ENCODE results near the gene SIGLEC11. TPM values are rescaled to one million over a fixed set of nuclear protein-coding genes. Genes with fewer than 3 reads are reported as not detected.

Gene SIGLEC11
- total and polyA plus RNA-seq, 2 of the 13 experiments (the other 11 are each of a cell fraction or from before 2014, with no cell fraction given): not detected

GRCh38 chr19:49976496-49976895 is 15.5 kb upstream of the SIGLEC11 start:
- Histone ChIP-seq H3K36me3 (replicated peaks in 1 of 2; ENCODE audit: control insufficient read depth in 1 of 2, insufficient read depth in 2 of 2, low read length in 2 of 2) (peaks cover 0 to 1% of the 10 kb centered on the region in 2 experiments; a peak in 1 of 5 replicates), H3K27ac (ENCODE audit: extremely low read length, insufficient read depth, low read length) (no peak overlapping the region), H4K20me1 (ENCODE audit: insufficient read depth, low read length) (no peaks in the 10 kb centered on the region), H3K9me3 (ENCODE audit: low read length) (no peaks in the 10 kb centered on the region), H2AFZ (ENCODE audit: low read length) (no peak overlapping the region), H3K9ac (ENCODE audit: insufficient read depth, low read depth, low read length) (no peak overlapping the region), H3K27me3 (ENCODE audit: control insufficient read depth in 1 of 2, insufficient read depth in 2 of 2, low read length in 2 of 2) (no peaks in the 10 kb centered on the region), H3K79me2 (ENCODE audit: insufficient read depth, low read length) (no peaks in the 10 kb centered on the region), H3K4me1 (ENCODE audit: insufficient read depth, low read length) (no peaks in the 10 kb centered on the region), H3K4me2 (ENCODE audit: low read depth, low read length) (no peak overlapping the region), H3K4me3 (replicated peaks in 1 of 3; ENCODE audit: insufficient read depth in 1 of 3, low read depth in 2 of 3, low read length in 3 of 3) (no peak overlapping the region)
- in situ Hi-C loops (cut with HindIII; ENCODE audit: extremely low pct_ligation_motif_present, low pct_unique_long_range_greater_than_20kb) (loop anchor here (5.0 kb wide), 1 partner anchor 39 kb away; no protein-coding TSS in a partner anchor), intact Hi-C loops (cut with micrococcal nuclease; ENCODE audit: unreplicated experiment) (no loop called here)
- FAIRE-seq (no peak), ATAC-seq (no peak), DNase-seq (ENCODE audit: low spot score) (no peak)
- CTCF ChIA-PET (ENCODE audit: low intra/inter-chr PET ratio, low total read pairs): no interaction called here
- WGBS (ENCODE audit: low lambda C conversion rate): 86% methylated on average over 3 of the region's 3 CpGs
- BruUV-seq (replicated peaks): no TSS peak
- POLR2A ChIA-PET: interaction anchor here (1.1 kb wide), 1 partner anchor 22 kb away, joined by 4 read pairs; no protein-coding TSS in a partner anchor
- TF ChIP-seq DPF2 (CRISPR knock-in tag; IDR thresholded peaks at IDR 0.05; ENCODE audit: borderline replicate concordance, low read depth) (no peak), SP4 (CRISPR knock-in tag; IDR thresholded peaks at IDR 0.05) (no peak), ZNF572 (CRISPR knock-in tag; IDR thresholded peaks at IDR 0.05) (no peak), NR2C2 (CRISPR knock-in tag; IDR thresholded peaks at IDR 0.05; ENCODE audit: borderline replicate concordance) (no peak), ELF3 (CRISPR knock-in tag; IDR thresholded peaks at IDR 0.05) (no peak), ZNF446 (CRISPR knock-in tag; IDR thresholded peaks at IDR 0.05) (no peak), ARNT2 (CRISPR knock-in tag; IDR thresholded peaks at IDR 0.05; ENCODE audit: low read depth) (no peak), GPN1 (CRISPR knock-in tag; IDR thresholded peaks at IDR 0.05; ENCODE audit: borderline replicate concordance) (no peak), MTF2 (CRISPR knock-in tag; IDR thresholded peaks at IDR 0.05; ENCODE audit: borderline replicate concordance) (no peak), ZNF101 (CRISPR knock-in tag; IDR thresholded peaks at IDR 0.05; ENCODE audit: borderline replicate concordance, low read depth) (no peak), ZBTB40 (IDR thresholded peaks at IDR 0.05) (no peak), ZBTB40 (CRISPR knock-in tag; IDR thresholded peaks at IDR 0.05) (no peak), ZNF75D (CRISPR knock-in tag; IDR thresholded peaks at IDR 0.05; ENCODE audit: borderline replicate concordance) (no peak), ZNF432 (CRISPR knock-in tag; IDR thresholded peaks at IDR 0.05; ENCODE audit: borderline replicate concordance) (no peak), ZNF616 (CRISPR knock-in tag; IDR thresholded peaks at IDR 0.05; ENCODE audit: low read depth) (no peak), ZNF382 (CRISPR knock-in tag; IDR thresholded peaks at IDR 0.05; ENCODE audit: borderline replicate concordance) (no peak), GZF1 (CRISPR knock-in tag; IDR thresholded peaks at IDR 0.05) (no peak)
